ENCODE results near the gene ADRA2B. TPM values are rescaled to one million over a fixed set of nuclear protein-coding genes. Genes with fewer than 3 reads are reported as not detected.

ADRA2B gene
- total and polyA plus RNA-seq, 9 donors = 0.48 to 1.8 (median 1.0) TPM

- intact Hi-C loops (cut with DNase I) = loop anchor here in 3 of 4 donors (5.0 to 10.0 kb wide), 2 partner anchors 369 to 372 kb away; partner anchors contain the start of gene NEURL3 (in 3 of the 3)
- Histone ChIP-seq H3K9me3 (no peaks in the 10 kb centered on the region), H3K27ac (no peak overlapping the region), H3K36me3 (no peaks in the 10 kb centered on the region), H3K27me3 (no peaks in the 10 kb centered on the region), H3K4me1 (ENCODE audit: insufficient read depth) (no peaks in the 10 kb centered on the region), H3K4me3 (no peak overlapping the region)
- WGBS, 3 donors = 78 to 85% (median 83%) methylated on average over 5 of the region's 5 CpGs
- no peak for TF ChIP-seq CTCF (IDR thresholded peaks at IDR 0.05)
- TF ChIP-seq POLR2A (IDR thresholded peaks at IDR 0.05) = no peak
- no peak for TF ChIP-seq EP300 (IDR thresholded peaks at IDR 0.05)
- DNase-seq = no peak
Observed at GRCh38 chr2:96135621-96136020, 19.2 kb upstream of the ADRA2B start.

- DNase-seq = no peak
- H3K9me3 ChIP-seq = no peaks in the 10 kb centered on the region
- H3K27ac ChIP-seq = no peak overlapping the region
- intact Hi-C loops (cut with DNase I) = loop anchor here in 3 of 4 donors (5.0 to 10.0 kb wide), 2 partner anchors 370 to 372 kb away; partner anchors contain the start of gene NEURL3 (in 3 of the 3)
- WGBS, 3 donors = 83 to 84% (median 84%) methylated on average over 9 of the region's 9 CpGs
- no peak for TF ChIP-seq EP300 (IDR thresholded peaks at IDR 0.05)
- TF ChIP-seq CTCF (IDR thresholded peaks at IDR 0.05) = no peak
- no peak for TF ChIP-seq POLR2A (IDR thresholded peaks at IDR 0.05)
- H3K4me1 ChIP-seq (ENCODE audit: insufficient read depth) = no peaks in the 10 kb centered on the region
- no peak overlapping the region for H3K4me3 ChIP-seq
- no peaks in the 10 kb centered on the region for H3K36me3 ChIP-seq
- no peaks in the 10 kb centered on the region for H3K27me3 ChIP-seq
Observed at GRCh38 chr2:96135171-96135570, 18.8 kb upstream of the ADRA2B start.

- no peak for TF ChIP-seq POLR2A (IDR thresholded peaks at IDR 0.05)
- TF ChIP-seq EP300 (IDR thresholded peaks at IDR 0.05) = no peak
- TF ChIP-seq CTCF (IDR thresholded peaks at IDR 0.05) = no peak
- no peaks in the 10 kb centered on the region for H3K9me3 ChIP-seq
- 83 to 88% (median 86%) methylated on average over 9 to 11 of the region's 11 CpGs for WGBS, 3 donors
- no peaks in the 10 kb centered on the region for H3K4me1 ChIP-seq (ENCODE audit: insufficient read depth)
- intact Hi-C loops (cut with DNase I) = loop anchor here in 2 of 4 donors (5.0 to 10.0 kb wide), 2 partner anchors 38 to 370 kb away; partner anchors contain the start of gene NEURL3 (in 1 of the 2)
- no peak for DNase-seq
- H3K4me3 ChIP-seq = no peak overlapping the region
- no peaks in the 10 kb centered on the region for H3K36me3 ChIP-seq
- H3K27ac ChIP-seq = no peak overlapping the region
- no peaks in the 10 kb centered on the region for H3K27me3 ChIP-seq
Observed at GRCh38 chr2:96134421-96134820, 18.1 kb upstream of the ADRA2B start.

- Histone ChIP-seq H3K4me1 (ENCODE audit: insufficient read depth) (no peaks in the 10 kb centered on the region), H3K27ac (no peak overlapping the region), H3K36me3 (no peaks in the 10 kb centered on the region), H3K4me3 (no peak overlapping the region), H3K27me3 (no peaks in the 10 kb centered on the region), H3K9me3 (no peaks in the 10 kb centered on the region)
- intact Hi-C loops (cut with DNase I) = loop anchor here in 2 of 4 donors (5.0 to 10.0 kb wide), 2 partner anchors 40 to 373 kb away; partner anchors contain the start of gene NEURL3 (in 1 of the 2)
- 89 to 90% (median 89%) methylated on average over 23 to 26 of the region's 26 CpGs for WGBS, 3 donors
- TF ChIP-seq EP300 (IDR thresholded peaks at IDR 0.05) = no peak
- TF ChIP-seq POLR2A (IDR thresholded peaks at IDR 0.05) = no peak
- TF ChIP-seq CTCF (IDR thresholded peaks at IDR 0.05) = no peak
- DNase-seq = no peak
Observed at GRCh38 chr2:96131813-96132745, 15.7 kb upstream of the ADRA2B start.
